ENCODE results near the gene ARFGEF3.

Gene ARFGEF3

DNA sequence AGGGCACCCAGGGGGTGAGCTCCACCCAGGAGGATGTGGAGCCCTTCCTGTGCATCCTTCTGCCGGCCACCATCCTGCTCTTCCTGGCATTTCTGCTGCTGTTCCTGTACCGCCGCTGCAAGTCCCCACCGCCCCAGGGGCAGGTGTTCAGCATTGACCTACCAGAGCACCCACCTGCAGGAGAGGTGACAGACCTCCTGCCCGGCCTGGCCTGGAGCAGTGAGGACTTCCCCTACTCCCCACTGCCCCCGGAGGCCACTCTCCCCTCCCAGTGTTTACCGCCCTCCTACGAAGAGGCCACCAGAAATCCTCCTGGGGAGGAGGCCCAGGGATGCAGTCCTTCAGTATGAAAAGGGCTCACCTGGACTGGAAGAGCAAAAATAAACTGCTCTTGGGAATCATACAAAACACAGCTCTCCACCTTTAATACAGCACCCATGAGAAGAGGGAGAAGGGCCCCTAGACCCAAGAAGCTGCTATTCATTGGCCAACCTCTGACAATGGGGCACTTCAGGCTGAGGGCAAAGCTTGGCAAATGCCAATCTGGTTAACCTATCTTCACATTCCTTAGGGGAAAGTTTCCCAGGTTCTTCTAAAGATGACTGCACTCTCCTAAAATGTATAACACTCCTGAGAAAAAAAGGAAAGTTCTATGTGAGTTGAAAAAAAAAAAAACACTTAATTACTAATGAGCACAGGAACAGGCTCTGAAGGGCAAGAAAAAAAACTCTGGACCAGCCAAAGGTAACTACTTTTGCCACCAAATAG is 220.9 kb downstream of the ARFGEF3 start:
- DNase-seq (ENCODE audit: low read depth): no peak

DNA sequence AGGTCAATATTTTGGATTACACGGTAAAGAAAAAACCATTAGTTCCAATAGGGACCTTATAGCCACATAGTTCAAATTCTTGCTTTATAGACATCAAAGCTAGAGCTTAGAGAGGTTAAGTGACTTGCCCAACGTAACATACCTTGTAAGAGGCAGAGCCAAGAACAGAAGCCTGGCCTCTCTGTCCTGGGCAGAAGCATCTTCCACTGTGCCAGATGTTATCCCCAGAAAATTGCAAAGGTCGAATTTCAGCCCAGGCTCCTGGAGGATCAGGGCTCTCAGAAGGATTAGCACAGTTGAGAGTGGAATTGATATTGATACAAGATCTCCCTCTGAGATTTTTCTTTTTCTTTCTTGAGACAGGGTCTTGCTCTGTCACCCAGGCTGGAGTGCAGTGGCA is 222.0 kb downstream of the ARFGEF3 start:
- H3K4me3 ChIP-seq (ENCODE audit: low read depth, low read length): no peak overlapping the region
- TF ChIP-seq, protein P1, sequence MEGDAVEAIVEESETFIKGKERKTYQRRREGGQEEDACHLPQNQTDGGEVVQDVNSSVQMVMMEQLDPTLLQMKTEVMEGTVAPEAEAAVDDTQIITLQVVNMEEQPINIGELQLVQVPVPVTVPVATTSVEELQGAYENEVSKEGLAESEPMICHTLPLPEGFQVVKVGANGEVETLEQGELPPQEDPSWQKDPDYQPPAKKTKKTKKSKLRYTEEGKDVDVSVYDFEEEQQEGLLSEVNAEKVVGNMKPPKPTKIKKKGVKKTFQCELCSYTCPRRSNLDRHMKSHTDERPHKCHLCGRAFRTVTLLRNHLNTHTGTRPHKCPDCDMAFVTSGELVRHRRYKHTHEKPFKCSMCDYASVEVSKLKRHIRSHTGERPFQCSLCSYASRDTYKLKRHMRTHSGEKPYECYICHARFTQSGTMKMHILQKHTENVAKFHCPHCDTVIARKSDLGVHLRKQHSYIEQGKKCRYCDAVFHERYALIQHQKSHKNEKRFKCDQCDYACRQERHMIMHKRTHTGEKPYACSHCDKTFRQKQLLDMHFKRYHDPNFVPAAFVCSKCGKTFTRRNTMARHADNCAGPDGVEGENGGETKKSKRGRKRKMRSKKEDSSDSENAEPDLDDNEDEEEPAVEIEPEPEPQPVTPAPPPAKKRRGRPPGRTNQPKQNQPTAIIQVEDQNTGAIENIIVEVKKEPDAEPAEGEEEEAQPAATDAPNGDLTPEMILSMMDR (IDR thresholded peaks at IDR 0.05; ENCODE audit: control insufficient read depth, extremely low read depth, insufficient read depth): no peak
- no peak for DNase-seq (ENCODE audit: low read depth)

More for the DNA sequence above, 220.9 kb downstream of the ARFGEF3 start:
- no peak overlapping the region for H3K4me3 ChIP-seq (ENCODE audit: low read depth, low read length)
- TF ChIP-seq, protein P1 (IDR thresholded peaks at IDR 0.05; ENCODE audit: control insufficient read depth, extremely low read depth, insufficient read depth): no peak

DNA sequence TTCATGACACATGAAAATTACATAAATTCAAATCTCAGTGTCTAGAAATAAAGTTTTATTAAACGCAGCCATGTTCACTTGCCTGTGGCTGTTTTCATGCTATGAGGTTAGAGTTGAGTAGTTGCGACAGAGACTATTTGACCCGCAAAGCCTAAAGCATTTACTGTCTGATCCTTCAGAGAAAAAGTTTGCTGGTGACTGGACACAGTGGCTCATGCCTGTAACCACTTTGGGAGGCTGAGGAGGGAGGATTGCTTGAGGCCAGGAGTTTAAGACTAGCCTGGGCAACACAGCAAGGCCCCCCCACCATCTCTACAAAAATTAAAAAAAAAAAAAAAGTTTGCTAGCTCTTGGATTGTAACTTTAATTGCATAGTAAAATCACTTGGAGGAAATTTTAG is 225.2 kb downstream of the ARFGEF3 start:
- TF ChIP-seq, protein P1 (IDR thresholded peaks at IDR 0.05; ENCODE audit: control insufficient read depth, extremely low read depth, insufficient read depth): no peak
- no peak for DNase-seq (ENCODE audit: low read depth)
- H3K4me3 ChIP-seq (ENCODE audit: low read depth, low read length): no peak overlapping the region

DNA sequence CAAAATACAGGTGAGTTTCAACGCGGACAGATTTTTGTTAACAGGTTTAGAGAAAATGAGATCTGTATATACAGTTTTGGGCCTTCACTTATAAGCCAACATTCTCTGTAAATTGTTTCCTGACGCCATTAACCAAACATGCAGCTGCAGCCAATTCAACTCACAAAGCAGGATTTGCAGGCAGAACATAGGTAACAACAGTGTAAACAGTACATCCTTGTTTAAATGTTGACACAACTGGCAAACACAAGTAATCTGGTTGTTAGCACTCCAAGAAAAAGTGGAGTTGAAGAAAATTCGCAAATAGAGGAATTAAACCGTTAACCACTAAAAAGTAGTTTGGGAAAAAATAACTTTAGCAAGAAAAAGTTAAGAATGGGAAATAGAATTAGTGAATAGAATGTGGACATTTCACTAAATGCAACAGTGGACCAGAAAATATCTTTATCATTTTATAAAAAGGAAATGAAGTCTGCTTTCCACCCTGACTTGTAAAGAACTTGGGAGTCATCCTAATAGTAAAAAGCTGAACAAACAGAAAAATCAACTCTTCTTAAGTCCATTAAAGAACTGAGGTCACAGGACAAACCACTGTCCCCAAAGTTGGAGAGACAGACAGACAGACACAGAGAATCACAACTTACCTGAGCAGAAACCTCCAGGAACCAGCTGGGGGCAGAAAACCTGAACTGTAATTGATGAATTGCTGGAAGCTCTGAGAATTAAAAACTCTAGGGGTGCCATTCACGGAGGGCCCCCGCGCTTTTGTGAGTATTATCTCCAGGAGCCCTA is 226.0 kb downstream of the ARFGEF3 start:
- peak; percentile 98 for DNase-seq (ENCODE audit: low read depth)
- H3K4me3 ChIP-seq (ENCODE audit: low read depth, low read length): peak overlapping the region; percentile 5; the same call in 1 of the 2 replicates
- TF ChIP-seq, protein P1 (IDR thresholded peaks at IDR 0.05; ENCODE audit: control insufficient read depth, extremely low read depth, insufficient read depth): no peak

DNA sequence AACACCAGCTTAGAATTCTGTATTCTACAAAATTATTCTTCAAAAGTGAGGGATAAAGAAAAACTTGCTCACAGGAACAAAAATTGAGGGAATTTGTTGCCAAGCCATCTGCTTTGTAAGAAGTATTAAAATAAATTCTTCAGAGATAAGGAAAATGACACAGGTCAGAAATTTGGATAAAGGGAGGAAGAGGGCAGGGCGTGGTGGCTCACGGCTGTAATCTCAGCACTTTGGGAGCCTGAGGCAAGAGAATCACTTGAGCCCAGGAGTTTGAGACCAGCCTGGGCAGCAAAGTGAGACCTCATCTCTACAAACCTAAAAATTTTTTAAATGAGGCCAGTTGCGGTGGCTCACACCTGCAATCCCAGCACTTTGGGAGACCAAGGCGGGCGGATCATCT is 227.8 kb downstream of the ARFGEF3 start:
- DNase-seq (ENCODE audit: low read depth): no peak
- H3K4me3 ChIP-seq (ENCODE audit: low read depth, low read length): no peak overlapping the region
- TF ChIP-seq, protein P1 (IDR thresholded peaks at IDR 0.05; ENCODE audit: control insufficient read depth, extremely low read depth, insufficient read depth): no peak
